Posterior vena cava (tissue), 2 donors: ENCODE data around the gene POU3F3. TPM values are rescaled to one million over a fixed set of nuclear protein-coding genes. Genes with fewer than 3 reads are reported as not detected.

ENCODE experiments used
- DNase-seq: peaks from one replicate; pipeline ENCODE4 v3.0.0-alpha.2; 2020; ENCODE audit warnings: low spot score
- intact Hi-C, 2 donors: fragments of 100-400 bp; cut with DNase I; formaldehyde crosslinking; loops; one replicate each; pipeline versions ENCODE4 v1.14.1 to v1.14.2; 2022 to 2023
- total RNA-seq, 2 donors: library from RNA; stranded (reverse); fragmentation: NEBNext Ultra II Directional; extraction: Animal tissue kit (Norgen Biotek cat#: 25700); gene quantifications; one replicate each; pipeline ENCODE4 v1.2.1, GENCODE V29; 2021
- donor health status: DM: yes; HTN: yes; CAD: no.
- donor health status: DM: yes; HTN: yes; CAD: no.

POU3F3 gene
- total RNA-seq, 2 donors from 2014 or later: not detected

GRCh38 chr2:104858006-104858978 lies 4.4 kb downstream of the POU3F3 start:
- intact Hi-C loops: no loop called here
- no peak for DNase-seq

- intact Hi-C loops: no loop called here
- no peak for DNase-seq
Observed at GRCh38 chr2:104859291-104859765, 5.4 kb downstream of the POU3F3 start.

- DNase-seq: no peak
- intact Hi-C loops: no loop called here
Observed at GRCh38 chr2:104859766-104860450, 6.0 kb downstream of the POU3F3 start.

- DNase-seq: no peak
- intact Hi-C loops: no loop called here
Observed at GRCh38 chr2:104860451-104860790, 6.5 kb downstream of the POU3F3 start.

GRCh38 chr2:104861351-104862057 lies 7.6 kb downstream of the POU3F3 start:
- intact Hi-C loops: no loop called here
- DNase-seq: peak; percentile 48

- intact Hi-C loops: no loop called here
- DNase-seq: peak; percentile 71
Observed at GRCh38 chr2:104862058-104862941, 8.4 kb downstream of the POU3F3 start.

- no peak for DNase-seq
- intact Hi-C loops: no loop called here
Observed at GRCh38 chr2:104863146-104863467, 9.2 kb downstream of the POU3F3 start.

- intact Hi-C loops: no loop called here
- DNase-seq: peak; percentile 67
Observed at GRCh38 chr2:104863468-104864279, 9.8 kb downstream of the POU3F3 start.

GRCh38 chr2:104864280-104865095 lies 10.6 kb downstream of the POU3F3 start:
- intact Hi-C loops: no loop called here
- no peak for DNase-seq

- intact Hi-C loops: no loop called here
Observed at GRCh38 chr2:104865096-104865470, 11.2 kb downstream of the POU3F3 start.

GRCh38 chr2:104866122-104866864 lies 12.4 kb downstream of the POU3F3 start:
- peak; percentile 46 for DNase-seq
- intact Hi-C loops: no loop called here

More at GRCh38 chr2:104865096-104865470, 11.2 kb downstream of the POU3F3 start:
- DNase-seq: no peak

GRCh38 chr2:104866883-104867812 lies 13.2 kb downstream of the POU3F3 start:
- DNase-seq: no peak
- intact Hi-C loops: loop anchor here in 1 of 2 donors (1.0 kb wide), 1 partner anchor 13 kb away; the partner anchor contains the start of gene POU3F3

GRCh38 chr2:104867813-104868504 lies 14.0 kb downstream of the POU3F3 start:
- intact Hi-C loops: loop anchor here in 1 of 2 donors (1.0 kb wide), 1 partner anchor 14 kb away; the partner anchor contains the start of gene POU3F3
- peak; percentile 61 for DNase-seq

GRCh38 chr2:104868505-104868866 lies 14.6 kb downstream of the POU3F3 start:
- DNase-seq: peak; percentile 34
- intact Hi-C loops: no loop called here
